Measurements from ENCODE around the gene IPO9.

The IPO9 gene

GRCh38 chr1:201818971-201819750 lies 9.8 kb upstream of the IPO9 start:
- no peak for DNase-seq (ENCODE audit: low spot score)
- H3K27ac ChIP-seq = no peak overlapping the region
- TF ChIP-seq CTCF (IDR thresholded peaks at IDR 0.05) = no peak

GRCh38 chr1:201820413-201820812 lies 8.5 kb upstream of the IPO9 start:
- DNase-seq (ENCODE audit: low spot score) = no peak
- no peak overlapping the region for H3K4me3 ChIP-seq

More at GRCh38 chr1:201818971-201819750, 9.8 kb upstream of the IPO9 start:
- no peak overlapping the region for H3K4me3 ChIP-seq

GRCh38 chr1:201825245-201825644 lies 3.7 kb upstream of the IPO9 start:
- no peak overlapping the region for H3K4me3 ChIP-seq
- no peak for TF ChIP-seq CTCF (IDR thresholded peaks at IDR 0.05)
- no peak overlapping the region for H3K27ac ChIP-seq
- DNase-seq (ENCODE audit: low spot score) = no peak

More at GRCh38 chr1:201820413-201820812, 8.5 kb upstream of the IPO9 start:
- H3K27ac ChIP-seq = no peak overlapping the region
- TF ChIP-seq CTCF (IDR thresholded peaks at IDR 0.05) = no peak

GRCh38 chr1:201826830-201827229 lies 2.1 kb upstream of the IPO9 start:
- no peak for TF ChIP-seq CTCF (IDR thresholded peaks at IDR 0.05)
- H3K4me3 ChIP-seq = no peak overlapping the region
- DNase-seq (ENCODE audit: low spot score) = no peak

GRCh38 chr1:201827321-201828216 lies 1.4 kb upstream of the IPO9 start:
- Histone ChIP-seq H3K4me3 (no peak overlapping the region), H3K27ac (no peak overlapping the region)
- DNase-seq (ENCODE audit: low spot score) = no peak
- TF ChIP-seq CTCF (IDR thresholded peaks at IDR 0.05) = no peak

More at GRCh38 chr1:201826830-201827229, 2.1 kb upstream of the IPO9 start:
- no peak overlapping the region for H3K27ac ChIP-seq

GRCh38 chr1:201828217-201828819 lies 639 bp upstream of the IPO9 start:
- no peak overlapping the region for H3K27ac ChIP-seq
- H3K4me3 ChIP-seq = no peak overlapping the region
- TF ChIP-seq CTCF (IDR thresholded peaks at IDR 0.05) = no peak
- DNase-seq (ENCODE audit: low spot score) = no peak

All from coronary artery (tissue), 2 donors.